IMR-90 (cell line): ENCODE measurements around the gene PCARE. TPM values are rescaled to one million over a fixed set of nuclear protein-coding genes. Genes with fewer than 3 reads are reported as not detected.

ENCODE experiments used
- ATAC-seq: fragments of 200-7000 bp; cut with Tn5 transposase; 2 replicates; pipeline ENCODE4 v1.9.1; 2020; ENCODE audit warnings: low read depth, mild to moderate bottlenecking, moderate library complexity
- BruUV-seq: library from RNA; stranded (reverse); fragments of 400-500 nt; replicated peaks from 2 replicates; lab custom pipeline; 2021; lab: Mats Ljungman, UMichigan
- CTCF ChIA-PET: fragments of 300-600 bp; formaldehyde crosslinking; extraction: SDS; loops from one replicate; lab custom pipeline; 2021; ENCODE audit warnings: antibody characterized with exemption; lab: Yijun Ruan, JAX
- POLR2A ChIA-PET: fragments of 300-600 bp; sonication (Branson Sonifier 250); formaldehyde crosslinking; loops from one replicate; lab custom pipeline; 2022; ENCODE audit warnings: antibody characterized with exemption; ENCODE audit not compliant: unreplicated experiment; lab: Charles Lee
- DNase-seq: peaks from one replicate; pipeline ENCODE4 v3.0.0; 2013
- H2AFZ ChIP-seq: replicated peaks from 2 replicates; pipeline ENCODE3; 2013; ENCODE audit warnings: low read length, mild to moderate bottlenecking; ENCODE audit not compliant: poor library complexity
- H2AK5ac ChIP-seq: 2 replicates; pipeline ENCODE4 v1.6.1; 2013; ENCODE audit warnings: low read depth, low read length, inconsistent platforms
- H2AK9ac ChIP-seq: replicated peaks from 2 replicates; pipeline ENCODE3; 2013; ENCODE audit warnings: mild to moderate bottlenecking, low read depth, low read length, moderate library complexity; ENCODE audit not compliant: poor library complexity
- H2BK120ac ChIP-seq: 2 replicates; pipeline ENCODE4 v1.6.1; 2013; ENCODE audit warnings: low read depth, low read length, inconsistent platforms
- H2BK15ac ChIP-seq: 3 replicates; pipeline ENCODE4 v1.6.1; 2013; ENCODE audit warnings: low read depth, low read length, inconsistent platforms
- H2BK20ac ChIP-seq: 2 replicates; pipeline ENCODE4 v1.6.1; 2013; ENCODE audit warnings: low read depth, mild to moderate bottlenecking, inconsistent platforms, low read length, moderate library complexity
- H2BK5ac ChIP-seq: 2 replicates; pipeline ENCODE4 v1.6.1; 2013; ENCODE audit warnings: mild to moderate bottlenecking, low read depth, low read length, inconsistent platforms; ENCODE audit not compliant: poor library complexity, severe bottlenecking
- H3K14ac ChIP-seq: replicated peaks from 2 replicates; pipeline ENCODE4 v1.6.1; 2013; ENCODE audit warnings: low read depth, low read length, inconsistent platforms
- H3K18ac ChIP-seq: 2 replicates; pipeline ENCODE4 v1.6.1; 2013; ENCODE audit warnings: low read depth, low read length, control low read depth
- H3K23ac ChIP-seq: 2 replicates; pipeline ENCODE4 v1.6.1; 2013; ENCODE audit warnings: low read depth, low read length, inconsistent platforms
- H3K27ac ChIP-seq: 2 replicates; pipeline ENCODE4 v1.5.1; 2013; ENCODE audit warnings: mild to moderate bottlenecking, control low read depth, low read length; ENCODE audit not compliant: insufficient read depth
- H3K27me3 ChIP-seq: 2 replicates; pipeline ENCODE4 v1.6.1; 2013; ENCODE audit warnings: low read length; ENCODE audit not compliant: control insufficient read depth, insufficient read depth
- H3K36me3 ChIP-seq: 2 replicates; pipeline ENCODE4 v1.6.1; 2013; ENCODE audit warnings: low read length, mixed read lengths; ENCODE audit not compliant: control insufficient read depth, insufficient read depth
- H3K4ac ChIP-seq: 2 replicates; pipeline ENCODE4 v1.6.1; 2013; ENCODE audit warnings: low read depth, low read length, inconsistent platforms
- H3K4me1 ChIP-seq: 2 replicates; pipeline ENCODE4 v1.6.1; 2013; ENCODE audit warnings: low read length, mixed read lengths; ENCODE audit not compliant: control insufficient read depth, insufficient read depth
- H3K4me2 ChIP-seq: 2 replicates; pipeline ENCODE4 v1.6.1; 2013; ENCODE audit warnings: low read depth, mild to moderate bottlenecking, control low read depth, low read length, moderate library complexity
- H3K4me3 ChIP-seq: 2 replicates; pipeline ENCODE4 v1.5.1; 2013; ENCODE audit warnings: low read depth, mild to moderate bottlenecking, control low read depth, low read length, moderate library complexity; ENCODE audit not compliant: insufficient read depth
- H3K56ac ChIP-seq: 2 replicates; pipeline ENCODE4 v1.6.1; 2013; ENCODE audit warnings: low read length, inconsistent platforms; ENCODE audit not compliant: insufficient read depth; ENCODE audit errors: extremely low read depth
- H3K79me1 ChIP-seq, 2 experiments: 2 replicates each; pipeline ENCODE4 v1.6.1; 2013; ENCODE audit warnings: low read length in 2 of 2, inconsistent platforms in 1 of 2, low read depth in 1 of 2
- H3K9ac ChIP-seq: 2 replicates; pipeline ENCODE4 v1.6.1; 2013; ENCODE audit warnings: low read depth, low read length, control low read depth
- H3K9me1 ChIP-seq: 2 replicates; pipeline ENCODE4 v1.6.1; 2013; ENCODE audit warnings: low read length, inconsistent platforms; ENCODE audit not compliant: insufficient read depth
- H3K9me3 ChIP-seq: 2 replicates; pipeline ENCODE4 v1.6.1; 2013; ENCODE audit warnings: low read length; ENCODE audit not compliant: control insufficient read depth, insufficient read depth
- H4K20me1 ChIP-seq: 2 replicates; pipeline ENCODE4 v1.6.1; 2013; ENCODE audit warnings: low read length, inconsistent platforms; ENCODE audit not compliant: insufficient read depth
- H4K5ac ChIP-seq: 2 replicates; pipeline ENCODE4 v1.6.1; 2013; ENCODE audit warnings: mild to moderate bottlenecking, low read depth, low read length, control low read depth
- H4K8ac ChIP-seq, 2 experiments: 2 replicates each; pipeline ENCODE4 v1.6.1; 2013; ENCODE audit warnings: low read depth in 2 of 2, low read length in 2 of 2, control low read depth in 1 of 2, inconsistent platforms in 1 of 2
- H4K91ac ChIP-seq: 2 replicates; pipeline ENCODE4 v1.6.1; 2013; ENCODE audit warnings: low read depth, low read length, inconsistent platforms; ENCODE audit not compliant: insufficient read depth
- BHLHE40 ChIP-seq: fragments of 150-350 bp; IDR thresholded peaks from 2 replicates; pipeline ENCODE4 v1.6.1; 2016; ENCODE audit warnings: mild to moderate bottlenecking, low read depth, low read length
- CEBPB ChIP-seq: IDR thresholded peaks from 2 replicates; pipeline ENCODE4 v1.6.1; 2012; ENCODE audit warnings: low read depth, low read length, improper control_type of control experiment
- CHD1 ChIP-seq: IDR thresholded peaks from 2 replicates; pipeline ENCODE4 v1.6.1; 2012; ENCODE audit warnings: low read depth, low read length, improper control_type of control experiment
- CTCF ChIP-seq: conservative IDR thresholded peaks from 2 replicates; pipeline ENCODE4 v1.5.1; 2012; ENCODE audit warnings: mild to moderate bottlenecking, low read depth, low read length, improper control_type of control experiment
- ELK1 ChIP-seq: fragments of 150-350 bp; IDR thresholded peaks from 2 replicates; pipeline ENCODE4 v1.6.1; 2016; ENCODE audit warnings: low read depth, mild to moderate bottlenecking, low read length, moderate library complexity, borderline replicate concordance
- FOS ChIP-seq: fragments of 150-350 bp; IDR thresholded peaks from 2 replicates; pipeline ENCODE4 v1.6.1; 2016; ENCODE audit warnings: low read depth, low read length
- MAFK ChIP-seq: IDR thresholded peaks from 2 replicates; pipeline ENCODE4 v1.6.1; 2012; ENCODE audit warnings: low read depth, low read length, improper control_type of control experiment
- MAZ ChIP-seq: IDR thresholded peaks from 2 replicates; pipeline ENCODE4 v1.6.1; 2012; ENCODE audit warnings: low read depth, mild to moderate bottlenecking, low read length, improper control_type of control experiment, moderate library complexity, borderline replicate concordance
- MXI1 ChIP-seq: IDR thresholded peaks from 2 replicates; pipeline ENCODE4 v1.6.1; 2012; ENCODE audit warnings: low read depth, mild to moderate bottlenecking, low read length, moderate library complexity, borderline replicate concordance
- NFE2L2 ChIP-seq: fragments of 150-350 bp; IDR thresholded peaks from 2 replicates; pipeline ENCODE4 v1.6.1; 2016; ENCODE audit warnings: low read depth, mild to moderate bottlenecking, low read length
- POLR2A ChIP-seq: IDR thresholded peaks from 2 replicates; pipeline ENCODE4 v1.6.1; 2012; ENCODE audit warnings: mild to moderate bottlenecking, low read depth, low read length
- RAD21 ChIP-seq: IDR thresholded peaks from 2 replicates; pipeline ENCODE4 v1.6.1; 2012; ENCODE audit warnings: low read length, improper control_type of control experiment
- RCOR1 ChIP-seq: IDR thresholded peaks from 2 replicates; pipeline ENCODE4 v1.6.1; 2012; ENCODE audit warnings: mild to moderate bottlenecking, low read length, improper control_type of control experiment; ENCODE audit not compliant: insufficient replicate concordance
- RFX5 ChIP-seq: IDR thresholded peaks from 2 replicates; pipeline ENCODE4 v1.8.0; 2012; ENCODE audit warnings: low read depth, mild to moderate bottlenecking, low read length, moderate library complexity
- SMC3 ChIP-seq: fragments of 150-350 bp; IDR thresholded peaks from 2 replicates; pipeline ENCODE4 v1.6.1; 2016; ENCODE audit warnings: low read depth, mild to moderate bottlenecking, antibody characterized with exemption, low read length, moderate library complexity
- USF2 ChIP-seq: fragments of 150-350 bp; IDR thresholded peaks from 2 replicates; pipeline ENCODE4 v1.6.1; 2017; ENCODE audit warnings: mild to moderate bottlenecking, antibody characterized with exemption, low read length, low read depth
- WGBS, 2 experiments: methylation state at CpG; one replicate each; pipeline versions ENCODE4 v1.1.5 to v1.1.7; 2013; ENCODE audit warnings: missing lambda C conversion rate in 2 of 2; ENCODE audit not compliant: insufficient read length in 1 of 2; ENCODE audit errors: extremely low coverage in 2 of 2; 5-methylcytosine and 5-hydroxymethylcytosine counted together
- dilution Hi-C: fragments of 300-500 bp; cut with HindIII; formaldehyde crosslinking; loops from one replicate; pipeline ENCODE4 v1.14.3; 2018; ENCODE audit warnings: low sequenced_read_pairs; ENCODE audit not compliant: unreplicated experiment
- in situ Hi-C: fragments of 300-500 bp; cut with MboI; formaldehyde crosslinking; loops from 3 replicates; pipeline ENCODE4 v1.14.3; 2019; ENCODE audit warnings: low sequenced_read_pairs, inconsistent platforms, mixed read lengths
- intact Hi-C: fragments of 100-400 bp; cut with micrococcal nuclease; formaldehyde crosslinking; loops from 2 replicates; pipeline ENCODE4 v1.10.0; 2022
- polyA plus RNA-seq, 3 experiments: library from polyadenylated mRNA; depleted of rRNA; stranded (reverse); fragments of >200 nt; gene quantifications; 2 replicates each; pipeline ENCODE4 v1.2.3, GENCODE V29; 2012; ENCODE audit warnings: low replicate concordance in 1 of 3
- total RNA-seq: library from RNA; depleted of rRNA; stranded (reverse); fragments of >200 nt; gene quantifications from 2 replicates; pipeline ENCODE4 v1.2.3, GENCODE V29; 2012

Gene PCARE
- total and polyA plus RNA-seq, 2 of the 4 experiments (the other 2 are of a cell fraction), result not detected

- no peak overlapping the region for H2BK120ac ChIP-seq
- H3K4ac ChIP-seq, result no peak overlapping the region
- TF ChIP-seq MAZ (no peak), POLR2A (no peak), CTCF (no peak), ELK1 (no peak), CEBPB (no peak), RAD21 (no peak), SMC3 (no peak), NFE2L2 (no peak), FOS (no peak), BHLHE40 (no peak), CHD1 (no peak), USF2 (no peak), RCOR1 (no peak), MAFK (no peak), RFX5 (no peak), MXI1 (no peak)
- no peaks in the 10 kb centered on the region for H3K36me3 ChIP-seq
- no peak overlapping the region for H2AFZ ChIP-seq
- no peak overlapping the region for H3K14ac ChIP-seq
- H3K9ac ChIP-seq, result no peak overlapping the region
- no peaks in the 10 kb centered on the region for H3K9me3 ChIP-seq
- H4K91ac ChIP-seq, result no peak overlapping the region
- H2AK5ac ChIP-seq, result no peak overlapping the region
- dilution Hi-C loops (no loop called here), intact Hi-C loops (no loop called here), in situ Hi-C loops (no loop called here)
- BruUV-seq, result no TSS peak
- H4K5ac ChIP-seq, result no peak overlapping the region
- H4K20me1 ChIP-seq, result no peaks in the 10 kb centered on the region
- no peak for DNase-seq
- H3K4me3 ChIP-seq, result no peak overlapping the region
- H2BK15ac ChIP-seq, result no peak overlapping the region
- H2BK5ac ChIP-seq, result no peak overlapping the region
- peaks cover 14% of the 10 kb centered on the region for H3K27me3 ChIP-seq
- ChIA-PET POLR2A (no interaction called here), CTCF (no interaction called here)
- H3K9me1 ChIP-seq, result no peaks in the 10 kb centered on the region
- H3K23ac ChIP-seq, result no peak overlapping the region
- no peak for ATAC-seq
- no peak overlapping the region for H4K8ac ChIP-seq
- no peak overlapping the region for H3K18ac ChIP-seq
- H3K79me1 ChIP-seq, result no peaks in the 10 kb centered on the region
- H3K4me2 ChIP-seq, result no peak overlapping the region
- H2BK20ac ChIP-seq, result no peak overlapping the region
- no peak overlapping the region for H3K27ac ChIP-seq
- H3K4me1 ChIP-seq, result peaks cover 7% of the 10 kb centered on the region; the same call in 1 of the 2 replicates
- WGBS, 2 experiments, result no CpG with 5 or more reads among the region's 3 CpGs
- no peak overlapping the region for H3K56ac ChIP-seq
- H2AK9ac ChIP-seq, result no peak overlapping the region
Measured at GRCh38 chr2:29061616-29062015, 12.7 kb downstream of the PCARE start.
